HG03280 (cell line): ENCODE data around the gene HS3ST4.

Experiments
- ATAC-seq: cut with Tn5 transposase; IDR thresholded peaks from one replicate; pipeline ENCODE4 v1.9.1; 2021; ENCODE audit warnings: mild to moderate bottlenecking, moderate library complexity; ENCODE audit not compliant: unreplicated experiment

Gene HS3ST4

DNA sequence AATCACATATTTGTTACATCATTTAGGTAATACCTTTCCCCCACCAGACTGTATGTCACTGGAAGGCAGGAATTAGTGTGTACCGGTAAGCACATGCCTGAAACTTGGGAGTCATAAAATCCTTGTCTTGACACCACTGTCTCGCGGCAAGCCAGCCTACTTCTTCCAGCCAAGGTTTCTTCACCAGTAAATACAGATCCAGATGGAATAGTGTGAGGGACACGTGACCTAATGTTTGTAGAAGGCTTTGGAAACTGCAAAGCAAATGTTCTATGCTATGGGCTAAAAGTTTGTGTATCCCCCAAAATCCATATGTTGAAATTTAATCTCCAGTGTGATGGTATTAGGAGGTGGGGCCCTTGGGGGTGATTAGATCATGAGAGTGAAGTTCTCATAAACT is 126.1 kb downstream of the HS3ST4 start:
- ATAC-seq: no peak

DNA sequence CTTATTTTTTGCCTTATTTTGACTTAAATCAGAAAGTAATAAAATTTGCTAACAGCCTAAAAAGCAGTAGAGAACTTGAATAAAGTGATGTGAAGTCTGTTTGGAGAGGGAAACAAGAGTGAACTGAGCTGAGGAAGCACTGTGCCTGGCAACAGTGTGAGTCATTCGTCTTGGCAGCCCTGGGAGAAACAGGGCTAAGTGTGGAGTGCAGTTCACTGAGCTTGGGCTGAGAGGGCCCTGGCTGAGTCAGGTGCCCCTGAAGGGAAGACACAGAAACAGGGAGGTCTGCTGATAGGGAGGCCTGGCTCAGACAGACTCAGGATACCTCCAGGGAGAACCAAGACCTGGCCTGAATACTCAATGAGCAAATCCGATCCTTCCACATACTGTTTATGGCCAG is 132.1 kb downstream of the HS3ST4 start:
- ATAC-seq: no peak

DNA sequence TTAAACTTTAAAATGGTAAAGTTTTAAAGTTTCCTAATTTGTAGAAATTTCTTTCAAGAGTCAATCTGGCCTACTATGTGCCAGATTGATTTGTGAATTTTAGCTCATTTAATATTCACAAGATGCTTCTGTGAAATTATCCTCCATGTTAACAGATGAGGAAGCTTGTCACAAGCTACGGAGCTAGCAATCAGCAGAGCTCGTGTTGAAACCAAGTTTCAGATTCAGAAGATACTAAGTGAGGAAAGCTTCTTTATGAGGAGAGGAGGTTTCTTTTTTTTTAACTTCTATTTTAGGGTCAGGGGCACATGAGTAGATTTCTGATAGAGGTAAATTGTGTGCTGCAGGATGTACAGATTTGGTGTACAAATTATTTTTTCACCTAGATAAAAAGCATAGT is 135.9 kb downstream of the HS3ST4 start:
- ATAC-seq: no peak

DNA sequence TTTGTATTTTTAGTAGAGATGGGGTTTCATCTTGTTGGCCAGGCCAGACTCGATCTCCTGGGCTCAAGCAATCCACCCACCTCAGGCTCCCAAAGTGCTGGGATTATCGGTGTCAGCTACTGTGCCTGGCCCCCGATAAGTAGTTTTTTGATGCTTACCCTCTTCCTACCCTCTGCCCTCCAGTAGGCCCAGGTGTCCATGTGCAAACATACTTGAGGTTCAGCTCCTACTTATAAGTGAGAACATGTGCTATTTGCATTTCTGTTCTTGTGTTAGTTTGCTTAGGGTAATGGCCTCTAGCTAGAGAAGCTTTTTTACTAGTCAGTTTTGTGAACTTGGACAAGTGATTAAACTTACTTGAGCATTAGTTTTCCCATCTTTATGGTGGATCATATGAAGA is 136.8 kb downstream of the HS3ST4 start:
- ATAC-seq: no peak

DNA sequence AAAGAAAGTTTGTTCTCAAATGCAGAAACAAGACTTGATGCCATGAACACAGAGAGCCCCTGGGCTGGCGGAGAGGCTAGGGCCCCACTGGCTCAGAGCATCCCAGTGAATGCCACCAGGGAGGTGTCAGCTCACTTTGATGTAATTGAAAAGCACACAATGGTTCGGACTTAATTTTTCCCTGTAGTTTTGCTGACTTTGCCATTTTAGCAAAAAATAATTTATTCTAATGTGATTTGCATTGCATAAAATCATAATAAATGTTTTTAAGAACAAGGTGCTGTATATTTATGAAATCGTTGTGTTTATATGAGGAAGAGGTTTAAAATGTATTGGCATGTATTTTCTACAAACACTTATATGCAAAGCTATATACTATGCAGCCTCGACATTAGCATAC is 140.5 kb downstream of the HS3ST4 start:
- ATAC-seq: no peak

DNA sequence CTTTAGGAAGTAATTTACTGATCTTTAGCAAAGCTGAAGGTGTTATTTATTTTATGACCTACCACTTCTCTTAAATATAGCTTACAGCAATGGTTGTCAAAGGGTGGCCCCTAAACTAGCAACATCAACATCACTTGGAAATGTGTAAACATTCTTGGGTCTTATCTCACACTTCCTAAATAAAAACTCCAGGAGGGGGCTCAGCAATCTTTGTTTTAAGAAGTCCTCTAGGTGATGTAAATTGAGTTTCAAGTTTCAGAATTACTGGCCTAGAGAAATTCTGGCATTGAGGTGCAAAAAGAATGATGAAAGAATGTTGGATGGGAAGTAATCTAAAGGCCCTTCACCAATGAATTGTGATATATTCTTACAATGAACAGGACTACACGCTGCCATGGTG is 142.3 kb downstream of the HS3ST4 start:
- ATAC-seq: no peak

DNA sequence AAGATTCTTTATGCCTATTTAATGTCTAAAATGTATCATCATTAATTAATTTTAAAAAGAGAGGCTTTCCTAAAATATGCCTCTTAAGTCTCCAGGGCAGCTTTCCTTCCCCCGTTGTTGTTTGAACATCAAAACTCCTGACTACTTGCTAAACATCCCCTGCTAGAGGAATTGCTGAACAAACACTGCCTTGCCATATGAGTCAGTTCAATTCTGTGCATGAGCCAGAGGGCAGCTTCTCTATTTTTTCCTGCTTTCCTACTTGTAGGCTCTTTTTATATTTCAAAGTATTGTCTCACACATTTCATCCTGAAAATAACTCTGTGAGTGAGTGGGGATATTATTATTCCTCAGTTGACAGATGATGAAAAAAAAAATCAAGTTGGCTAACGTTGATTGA is 143.4 kb downstream of the HS3ST4 start:
- no peak for ATAC-seq

DNA sequence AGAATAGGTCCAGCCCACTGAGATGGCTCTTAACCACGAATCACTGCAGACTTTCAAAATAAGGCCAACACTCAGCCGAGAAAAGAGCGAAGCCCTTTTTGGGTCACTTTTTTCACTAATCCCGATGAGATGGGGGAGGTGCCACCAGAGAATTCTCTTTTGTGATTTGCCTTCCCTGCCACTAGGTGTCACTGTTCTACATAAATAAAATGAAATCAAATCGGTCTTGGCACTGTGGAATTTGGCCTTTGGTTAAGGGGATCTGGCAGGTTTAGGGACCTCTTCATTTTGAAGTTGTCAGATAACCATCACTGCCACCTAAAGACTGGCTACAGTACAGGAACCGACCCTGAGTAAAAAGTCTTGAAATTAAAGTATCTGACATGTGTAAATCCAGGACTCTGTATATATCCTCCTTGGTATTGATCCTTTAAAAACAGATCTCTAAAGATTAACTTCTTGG is 147.0 kb downstream of the HS3ST4 start:
- no peak for ATAC-seq

DNA sequence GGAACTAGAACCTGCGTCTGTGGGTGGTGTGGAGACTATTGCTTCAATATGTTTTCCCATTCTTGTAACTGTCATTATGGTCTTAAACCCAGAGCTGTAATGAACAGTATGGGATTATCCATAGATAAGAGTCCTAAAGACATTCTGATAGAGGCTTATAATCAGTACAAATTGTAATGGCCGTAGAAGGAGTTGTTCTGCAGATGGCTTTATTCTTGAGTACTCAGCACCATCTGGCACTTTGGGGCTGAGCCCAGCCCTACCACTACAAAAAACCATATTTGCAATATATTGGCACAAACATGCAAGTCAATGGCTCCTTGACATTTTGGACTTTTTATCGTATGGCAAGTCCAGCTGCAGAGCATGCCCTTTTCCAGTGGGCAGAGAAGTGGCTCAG is 150.0 kb downstream of the HS3ST4 start:
- ATAC-seq: no peak

DNA sequence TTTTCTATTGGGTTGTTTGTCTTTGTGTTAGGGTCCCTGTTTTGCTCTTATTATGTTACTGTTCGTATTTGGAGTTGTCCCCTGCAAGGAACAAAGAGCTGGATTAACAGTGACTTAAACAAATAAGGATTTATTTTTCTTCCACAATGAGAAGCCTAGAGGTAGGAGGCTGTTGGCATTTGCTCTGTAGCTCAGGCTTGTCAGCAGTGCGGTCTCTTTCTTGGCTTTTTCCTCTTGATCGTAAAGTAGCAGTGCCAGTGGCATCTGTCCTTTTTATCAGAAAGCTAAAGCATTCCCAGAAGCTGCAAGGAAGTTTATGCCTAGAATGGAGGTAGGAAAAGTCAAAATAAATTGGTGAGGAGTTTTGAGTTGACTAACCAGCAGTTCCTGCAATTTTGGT is 154.1 kb downstream of the HS3ST4 start:
- ATAC-seq: no peak

DNA sequence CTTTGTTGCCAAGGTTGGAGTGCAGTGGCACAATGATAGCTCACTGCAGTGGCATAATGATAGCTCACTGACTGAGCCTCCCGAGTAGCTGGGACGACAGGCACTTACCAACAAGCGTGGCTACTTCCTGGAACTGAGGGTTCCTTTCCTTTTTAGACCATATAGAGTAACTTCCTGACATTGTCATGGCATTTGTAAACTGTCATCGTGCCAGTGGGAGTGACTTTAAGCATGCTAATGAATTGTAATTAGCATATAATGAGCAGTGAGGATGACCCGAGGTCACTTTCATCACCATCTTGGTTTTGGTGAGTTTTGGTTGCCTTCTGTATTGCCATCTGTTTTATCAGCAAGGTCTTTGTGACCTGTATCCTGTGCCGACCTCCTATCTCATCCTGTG is 162.4 kb downstream of the HS3ST4 start:
- ATAC-seq: no peak

DNA sequence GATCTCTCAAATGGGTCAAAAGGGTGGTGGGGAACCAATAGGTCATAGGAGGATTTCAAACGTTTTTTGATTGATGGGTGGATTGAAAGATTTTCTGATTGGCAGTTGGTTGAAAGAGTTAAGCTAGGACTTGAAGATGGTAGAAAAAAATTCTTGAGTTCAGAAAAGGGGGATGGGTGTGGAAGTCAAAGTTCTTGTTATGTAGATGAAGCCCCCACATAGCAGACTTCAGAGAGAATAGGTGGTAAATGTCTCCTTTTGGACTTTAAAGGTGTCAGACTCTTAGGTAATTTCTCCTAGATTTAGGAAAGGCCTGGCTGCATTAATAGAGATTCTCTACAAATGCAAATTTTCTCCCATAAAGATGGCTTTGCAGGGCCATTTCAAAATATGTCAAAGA is 163.3 kb downstream of the HS3ST4 start:
- ATAC-seq: no peak

DNA sequence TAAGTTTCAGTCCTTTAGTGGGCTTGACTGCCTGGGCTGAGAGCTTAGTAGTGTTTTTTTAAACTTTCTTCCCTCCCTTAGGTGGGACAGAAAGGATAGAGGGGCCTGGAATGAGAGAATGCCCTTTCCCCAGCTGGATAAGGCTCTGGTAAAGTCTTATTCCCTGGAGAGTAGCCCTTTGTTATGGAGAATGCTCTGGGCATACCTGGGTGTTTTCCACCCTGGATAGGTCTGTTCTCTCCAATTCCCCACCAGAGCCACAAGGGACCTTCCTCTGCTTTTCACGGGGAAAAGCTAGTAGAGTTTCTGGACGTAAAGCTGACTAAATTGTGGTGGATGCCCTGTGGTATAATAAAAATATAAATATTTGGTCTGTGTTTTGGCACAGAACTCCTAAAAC is 164.1 kb downstream of the HS3ST4 start:
- no peak for ATAC-seq

DNA sequence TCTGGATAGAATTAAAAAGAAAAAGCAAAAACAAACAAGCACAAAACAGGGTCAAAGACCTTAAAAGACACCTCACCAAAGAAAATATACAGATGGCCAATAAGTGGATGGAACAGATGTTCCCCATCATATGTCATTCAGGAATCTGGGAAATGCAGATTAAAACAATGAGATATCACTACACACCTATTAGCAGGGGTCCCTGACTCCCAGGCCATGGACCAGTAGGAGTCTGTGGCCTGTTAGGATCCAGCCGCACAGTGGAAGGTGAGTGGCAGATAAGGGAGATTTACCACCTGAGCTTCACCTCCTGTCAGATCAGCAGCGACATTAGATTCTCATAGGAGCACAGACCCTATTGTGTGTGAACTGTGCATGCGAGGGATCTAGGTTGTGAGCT is 167.9 kb downstream of the HS3ST4 start:
- no peak for ATAC-seq

DNA sequence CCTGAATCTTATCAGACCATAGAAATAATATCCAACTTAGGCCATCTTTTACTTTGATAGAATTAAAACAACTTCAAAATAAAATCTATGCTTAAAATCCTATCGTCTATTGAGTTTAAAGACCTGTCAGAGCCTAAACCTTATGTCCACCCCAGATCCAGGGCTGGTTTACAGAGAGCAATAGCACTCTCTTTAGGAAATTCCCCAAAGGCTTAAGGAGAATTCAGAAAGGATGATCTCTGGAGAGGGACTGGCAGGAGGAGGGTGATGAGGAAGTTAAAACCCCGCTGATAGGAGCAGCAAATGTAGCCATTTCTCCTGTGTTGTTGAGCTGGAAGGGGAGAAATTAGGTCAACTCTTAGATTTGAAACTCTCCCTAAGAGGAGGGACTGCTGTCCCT is 175.3 kb downstream of the HS3ST4 start:
- no peak for ATAC-seq

DNA sequence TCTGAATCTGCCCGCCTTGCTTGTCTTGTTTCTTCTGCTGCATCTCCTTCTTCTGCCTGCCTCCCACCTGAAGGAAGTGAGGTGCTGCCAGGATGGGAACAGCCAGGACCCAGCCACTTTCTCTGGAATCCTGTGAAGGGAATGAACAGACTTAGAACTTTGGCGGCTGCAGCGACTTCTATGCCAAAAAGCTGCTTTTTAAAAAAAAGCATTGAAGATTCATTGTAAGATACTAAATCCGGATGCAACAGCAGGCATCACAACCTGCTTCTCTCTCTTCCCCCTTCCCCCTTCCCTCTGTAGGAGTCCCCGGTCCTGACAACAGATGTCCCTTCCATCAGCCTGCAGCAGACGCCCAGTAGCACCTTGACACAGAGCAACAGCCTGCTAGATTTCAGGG is 176.3 kb downstream of the HS3ST4 start:
- ATAC-seq: no peak

DNA sequence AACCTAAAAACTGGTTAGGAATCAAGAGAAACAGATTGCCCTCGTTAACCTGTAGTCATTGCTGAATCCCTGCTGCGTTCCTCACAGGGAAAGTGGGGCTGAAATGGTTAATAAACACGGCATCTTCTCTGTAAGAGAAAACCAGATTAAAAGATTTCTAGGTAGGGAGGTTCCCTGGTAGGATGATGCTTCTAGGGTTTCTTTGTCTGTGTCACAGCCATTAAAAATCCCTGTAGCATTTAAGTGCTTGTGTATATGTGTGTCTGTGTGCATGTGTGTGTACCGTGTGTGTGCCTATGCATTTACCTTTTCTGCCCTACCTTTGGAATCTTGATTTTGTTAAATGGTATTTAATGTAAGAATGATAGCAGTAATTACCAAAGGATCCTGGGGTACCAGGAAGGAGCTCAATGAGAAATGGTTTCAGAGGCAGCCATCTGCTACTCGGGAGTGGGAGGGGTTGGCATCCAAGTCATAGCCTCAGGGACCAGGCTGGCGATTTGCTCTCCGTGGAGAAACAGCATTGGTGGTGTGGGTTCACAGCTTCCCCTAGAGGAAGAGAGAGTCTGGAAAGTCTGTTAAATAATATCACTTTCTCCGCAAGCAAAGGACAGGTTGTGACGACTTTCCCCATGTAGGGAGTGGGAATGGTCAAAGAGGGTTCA is 177.1 kb downstream of the HS3ST4 start:
- no peak for ATAC-seq

DNA sequence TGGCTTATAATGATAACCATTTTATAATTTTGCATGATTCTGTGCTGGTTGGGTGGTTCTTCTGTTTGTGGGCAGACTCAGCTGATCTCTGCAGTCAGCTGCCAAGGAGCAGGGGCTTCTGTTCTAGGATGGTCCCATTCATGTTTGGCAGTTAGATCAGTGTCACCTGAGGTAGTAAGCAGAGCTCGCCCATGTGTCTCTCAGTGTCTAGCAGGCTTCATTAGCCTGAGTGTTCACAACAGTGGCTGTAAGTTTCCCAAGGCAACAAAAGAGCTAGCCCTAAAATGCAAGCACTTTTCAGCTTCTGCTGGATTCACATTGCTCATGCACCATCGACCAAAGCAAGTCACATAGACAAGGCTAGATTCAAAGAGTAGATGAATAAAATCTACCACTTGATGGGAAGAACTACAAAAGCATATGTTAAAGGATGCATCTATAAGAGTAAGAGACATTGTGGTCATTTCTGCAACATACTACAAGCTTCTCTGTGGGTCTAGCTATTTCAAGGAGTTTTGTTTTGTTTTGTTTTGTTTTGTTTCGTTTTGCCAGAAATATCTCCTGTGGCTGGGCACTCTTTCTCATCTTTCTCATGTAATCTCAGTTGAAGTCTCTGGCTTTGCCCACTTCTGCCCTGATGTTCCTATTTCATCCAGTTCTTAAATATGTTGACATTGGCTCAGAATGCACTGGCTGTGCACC is 180.8 kb downstream of the HS3ST4 start:
- no peak for ATAC-seq

DNA sequence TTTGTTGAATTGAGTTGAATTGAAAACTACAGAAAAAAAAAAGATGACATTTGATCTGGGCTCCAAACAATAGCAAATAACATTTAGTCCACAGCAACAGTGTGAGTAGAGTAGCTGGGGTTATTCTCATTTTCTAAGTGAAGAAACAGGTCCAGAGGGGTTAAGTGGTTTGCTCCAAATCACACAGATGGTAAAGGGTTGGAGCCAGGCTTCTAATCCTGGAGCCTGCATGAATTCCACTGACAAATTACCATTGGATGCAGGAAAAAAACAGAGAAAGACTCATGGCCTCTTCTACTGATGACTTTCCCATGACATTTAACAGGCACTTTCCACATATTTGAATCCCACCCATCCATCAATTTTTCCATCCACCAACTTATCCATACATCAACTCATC is 182.4 kb downstream of the HS3ST4 start:
- no peak for ATAC-seq

DNA sequence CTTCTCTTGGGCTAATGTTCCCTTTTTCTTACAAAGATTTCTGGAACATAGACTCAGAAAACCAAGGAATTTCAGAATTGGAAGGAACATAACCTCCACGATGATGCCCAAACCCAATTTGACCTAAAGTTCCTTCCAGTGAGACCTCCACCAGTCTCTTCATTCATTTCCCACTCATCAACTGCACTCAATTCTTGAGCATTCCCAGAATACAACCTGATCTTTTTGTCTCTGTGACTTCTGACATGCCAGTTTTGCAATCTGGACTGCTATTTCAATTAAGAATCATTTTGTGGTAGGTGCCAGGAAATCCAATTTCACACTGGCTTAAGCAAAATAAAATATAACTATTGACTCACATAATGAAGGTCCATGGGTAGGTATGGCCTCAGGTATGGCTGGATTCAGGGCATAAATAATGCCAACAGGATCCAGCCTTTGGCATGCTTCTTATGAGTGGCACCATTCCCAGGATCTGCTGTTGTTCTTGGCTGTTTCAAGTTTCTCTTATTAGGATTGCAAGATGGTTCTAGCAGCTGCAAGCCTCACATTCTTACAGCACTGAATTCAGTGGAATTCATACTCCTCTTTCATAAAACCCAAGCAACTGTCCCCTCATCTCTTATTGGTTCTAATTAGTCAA is 184.3 kb downstream of the HS3ST4 start:
- ATAC-seq: no peak

DNA sequence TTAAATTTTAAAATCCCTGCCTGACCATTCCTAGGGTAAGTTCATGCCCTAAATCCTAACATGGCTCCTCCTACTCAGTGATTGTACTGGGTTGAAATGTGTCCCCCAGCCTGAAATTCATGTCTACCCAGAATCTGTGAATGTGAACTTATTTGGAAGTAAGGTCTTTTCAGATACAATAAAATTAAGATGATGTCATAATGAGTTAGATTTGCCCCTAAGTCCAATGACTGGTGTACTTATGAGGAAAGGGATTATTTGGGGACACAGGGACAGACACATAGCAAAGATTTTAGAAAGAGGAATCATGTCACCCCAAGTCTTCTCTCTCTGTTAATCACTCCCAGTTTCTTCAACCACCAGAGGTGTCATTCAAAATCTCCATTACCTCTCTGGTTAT is 185.3 kb downstream of the HS3ST4 start:
- ATAC-seq: no peak

DNA sequence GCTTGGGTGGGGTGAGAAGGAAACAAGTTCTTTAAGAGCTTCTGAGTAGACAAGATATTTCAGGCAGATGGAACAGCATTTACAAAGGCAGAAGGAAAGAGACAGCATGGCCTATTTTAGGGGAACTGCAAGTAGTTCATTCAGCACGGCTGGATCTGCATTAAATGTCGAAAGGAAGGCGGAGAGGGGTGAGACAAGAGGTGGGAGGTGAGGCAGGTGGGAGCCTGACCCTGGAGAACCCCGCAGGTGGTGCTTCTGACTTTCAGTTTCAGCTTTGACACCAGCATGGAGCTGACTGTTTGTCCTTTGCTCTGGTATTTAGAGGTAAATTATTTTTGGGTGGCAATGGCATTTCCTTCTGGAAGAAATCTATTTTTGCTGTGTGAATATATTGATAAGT is 194.8 kb downstream of the HS3ST4 start:
- no peak for ATAC-seq
